ENCODE data around the gene SDHA.
"Not testable (repeated sequence)": the region's sequence is repeated elsewhere in the genome, so short reads cannot be mapped to it uniquely, and the experiment has no call there.

Gene SDHA

DNA sequence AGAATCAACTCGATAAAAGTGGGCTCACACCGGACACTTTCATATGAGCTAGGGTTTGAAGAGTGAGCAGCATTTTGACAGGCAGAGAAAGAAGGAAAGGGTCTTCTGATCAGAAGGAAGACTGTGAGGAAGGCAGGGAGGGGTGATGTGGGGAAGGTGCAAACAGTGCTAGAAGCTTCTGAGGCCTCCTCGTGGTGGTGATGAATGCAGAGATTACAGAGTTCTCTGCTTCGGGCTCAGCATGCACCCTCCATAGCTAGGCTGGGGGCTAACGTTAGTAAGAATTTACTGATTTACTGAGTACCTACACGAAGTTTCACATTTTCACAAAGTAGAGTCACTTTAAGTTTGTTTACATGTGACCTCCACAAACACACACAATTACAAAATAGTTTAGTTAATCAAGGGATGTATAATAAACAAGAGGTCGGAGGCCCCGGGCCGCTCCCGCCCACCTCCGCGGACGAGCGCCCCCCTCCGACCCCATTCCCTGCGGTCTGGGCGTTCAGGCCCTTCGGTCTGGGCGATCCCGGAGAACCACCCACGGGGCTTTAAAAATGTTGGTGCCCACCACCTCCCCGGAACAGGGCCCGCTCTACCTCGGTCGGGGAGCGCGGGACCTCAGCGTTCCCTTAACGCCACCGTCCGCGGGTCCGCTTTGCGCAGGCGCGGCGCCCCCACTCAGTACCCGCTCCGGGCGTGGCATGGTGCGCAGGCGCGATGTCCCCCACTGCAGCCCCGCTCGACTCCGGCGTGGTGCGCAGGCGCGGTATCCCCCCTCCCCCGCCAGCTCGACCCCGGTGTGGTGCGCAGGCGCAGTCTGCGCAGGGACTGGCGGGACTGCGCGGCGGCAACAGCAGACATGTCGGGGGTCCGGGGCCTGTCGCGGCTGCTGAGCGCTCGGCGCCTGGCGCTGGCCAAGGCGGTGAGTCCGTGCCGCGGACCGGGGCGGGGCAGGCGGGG lies at the start of gene SDHA, which contains the start of gene CCDC127:
Gene SDHA, plus strand, starts transcription at position 827 of the 963 bp plus-strand sequence. Its CDS starts 36 bp downstream, at position 863.
Gene CCDC127, minus strand, starts transcription at position 660 of the 963 bp plus-strand sequence. CDS start 1,304 bp downstream, outside the sequence.
- not testable (repeated sequence) for H3K4me1 ChIP-seq (ENCODE audit: control insufficient read depth, insufficient read depth, low read length); H3K27me3 ChIP-seq (ENCODE audit: control insufficient read depth, insufficient read depth, low read length)
- peak within 1 kb of the TSS; percentile 62 for H3K4me3 ChIP-seq (ENCODE audit: low read length)

DNA sequence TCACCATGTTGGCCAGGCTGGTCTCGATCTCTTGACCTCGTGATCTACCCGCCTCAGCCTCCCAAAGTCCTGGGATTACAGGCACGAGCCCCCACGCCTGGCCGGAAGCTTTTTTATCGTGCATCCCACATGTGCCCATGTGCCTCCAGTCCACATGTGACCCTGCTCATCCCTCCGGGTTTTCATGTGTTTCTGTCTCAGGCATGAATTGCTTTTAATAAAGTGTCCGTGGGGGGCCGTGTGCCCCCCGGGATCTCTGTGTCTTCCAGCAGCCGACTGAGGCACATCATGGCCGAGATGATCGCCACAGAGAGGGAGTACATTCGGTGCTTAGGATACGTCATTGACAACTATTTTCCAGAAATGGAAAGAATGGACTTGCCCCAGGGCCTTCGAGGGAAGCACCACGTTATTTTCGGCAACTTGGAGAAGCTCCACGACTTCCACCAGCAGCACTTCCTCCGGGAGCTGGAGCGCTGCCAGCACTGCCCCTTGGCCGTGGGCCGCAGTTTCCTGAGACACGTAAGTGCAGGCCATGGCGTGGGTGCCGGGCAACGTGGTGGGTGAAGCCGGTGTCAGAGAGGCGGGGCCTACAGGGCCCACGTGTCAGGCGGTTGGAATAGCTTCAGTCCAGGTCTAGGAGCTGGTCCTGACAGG lies 48.9 kb upstream of the SDHA start:
- no peaks in the 10 kb centered on the region for H3K4me1 ChIP-seq (ENCODE audit: control insufficient read depth, insufficient read depth, low read length)
- no peak overlapping the region for H3K4me3 ChIP-seq (ENCODE audit: low read length)
- no peaks in the 10 kb centered on the region for H3K9me3 ChIP-seq (ENCODE audit: control insufficient read depth, low read length)
- H3K27me3 ChIP-seq (ENCODE audit: control insufficient read depth, insufficient read depth, low read length), result no peaks in the 10 kb centered on the region
- no peaks in the 10 kb centered on the region for H3K36me3 ChIP-seq (ENCODE audit: control insufficient read depth, insufficient read depth, low read length)
- no peak overlapping the region for H3K9ac ChIP-seq (ENCODE audit: low read length)

More for the DNA sequence above, at the start of gene SDHA, which contains the start of gene CCDC127:
- peak within 1 kb of the TSS; percentile 88 for H3K9ac ChIP-seq (ENCODE audit: low read length)
- H3K9me3 ChIP-seq (ENCODE audit: control insufficient read depth, low read length); H3K36me3 ChIP-seq (ENCODE audit: control insufficient read depth, insufficient read depth, low read length): not testable (repeated sequence)

DNA sequence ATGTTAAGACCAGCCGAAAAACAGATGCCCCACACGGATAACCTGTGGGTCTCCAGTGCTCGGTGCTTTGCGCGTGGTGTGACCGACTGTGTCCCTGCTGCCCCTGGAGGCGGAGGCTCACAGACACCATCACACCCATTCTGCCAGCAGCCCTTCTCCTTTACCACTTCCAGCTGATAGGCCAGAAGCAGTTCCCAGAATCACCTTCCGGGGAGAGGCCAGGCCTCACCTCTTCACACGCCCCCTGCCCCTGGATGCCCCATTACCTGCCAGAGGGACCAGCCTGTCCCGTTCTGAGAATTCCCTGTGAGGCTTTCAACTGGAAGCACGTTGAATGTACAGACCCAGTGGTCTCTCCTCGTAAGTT lies 48.4 kb upstream of the SDHA start:
- Histone ChIP-seq H3K9ac (ENCODE audit: low read length) (no peak overlapping the region), H3K9me3 (ENCODE audit: control insufficient read depth, low read length) (no peaks in the 10 kb centered on the region), H3K4me3 (ENCODE audit: low read length) (no peak overlapping the region), H3K4me1 (ENCODE audit: control insufficient read depth, insufficient read depth, low read length) (no peaks in the 10 kb centered on the region), H3K27me3 (ENCODE audit: control insufficient read depth, insufficient read depth, low read length) (no peaks in the 10 kb centered on the region), H3K36me3 (ENCODE audit: control insufficient read depth, insufficient read depth, low read length) (no peaks in the 10 kb centered on the region)

DNA sequence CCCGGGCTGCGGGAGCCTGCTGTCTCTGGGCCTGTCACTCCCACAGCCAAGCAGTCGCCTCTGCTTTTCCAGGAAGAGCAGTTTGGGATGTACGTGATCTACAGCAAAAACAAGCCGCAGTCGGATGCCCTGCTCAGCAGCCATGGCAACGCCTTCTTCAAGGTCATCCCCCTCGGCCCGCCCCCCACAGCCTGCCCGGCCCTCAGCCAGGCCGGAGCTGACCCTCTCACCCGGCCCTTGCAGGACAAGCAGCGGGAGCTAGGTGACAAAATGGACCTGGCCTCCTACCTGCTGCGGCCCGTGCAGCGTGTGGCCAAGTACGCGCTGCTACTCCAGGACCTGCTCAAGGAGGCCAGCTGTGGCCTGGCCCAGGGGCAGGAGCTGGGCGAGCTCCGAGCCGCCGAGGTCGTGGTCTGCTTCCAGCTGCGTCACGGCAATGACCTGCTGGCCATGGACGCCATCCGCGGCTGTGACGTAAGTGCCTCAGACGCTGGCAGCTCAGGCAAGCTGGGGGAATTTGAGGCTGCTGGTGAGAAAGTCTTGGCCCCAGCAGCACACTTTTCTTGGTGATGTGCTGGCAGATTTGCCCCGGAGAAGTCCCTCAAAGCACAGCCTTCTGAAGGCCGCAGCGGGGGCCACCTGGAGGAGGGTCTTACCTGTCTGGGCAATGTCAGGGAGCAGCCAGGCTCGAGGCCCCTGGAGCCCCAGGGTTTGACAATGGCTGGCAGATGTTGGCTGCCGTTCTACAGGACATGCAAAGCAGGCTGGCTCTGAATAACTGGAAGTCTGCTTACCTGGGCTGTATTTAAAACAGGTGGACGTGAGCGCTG lies 46.9 kb upstream of the SDHA start:
- Histone ChIP-seq H3K27me3 (ENCODE audit: control insufficient read depth, insufficient read depth, low read length) (no peaks in the 10 kb centered on the region), H3K36me3 (ENCODE audit: control insufficient read depth, insufficient read depth, low read length) (no peaks in the 10 kb centered on the region), H3K4me3 (ENCODE audit: low read length) (no peak overlapping the region), H3K9ac (ENCODE audit: low read length) (no peak overlapping the region), H3K4me1 (ENCODE audit: control insufficient read depth, insufficient read depth, low read length) (no peaks in the 10 kb centered on the region), H3K9me3 (ENCODE audit: control insufficient read depth, low read length) (no peaks in the 10 kb centered on the region)

DNA sequence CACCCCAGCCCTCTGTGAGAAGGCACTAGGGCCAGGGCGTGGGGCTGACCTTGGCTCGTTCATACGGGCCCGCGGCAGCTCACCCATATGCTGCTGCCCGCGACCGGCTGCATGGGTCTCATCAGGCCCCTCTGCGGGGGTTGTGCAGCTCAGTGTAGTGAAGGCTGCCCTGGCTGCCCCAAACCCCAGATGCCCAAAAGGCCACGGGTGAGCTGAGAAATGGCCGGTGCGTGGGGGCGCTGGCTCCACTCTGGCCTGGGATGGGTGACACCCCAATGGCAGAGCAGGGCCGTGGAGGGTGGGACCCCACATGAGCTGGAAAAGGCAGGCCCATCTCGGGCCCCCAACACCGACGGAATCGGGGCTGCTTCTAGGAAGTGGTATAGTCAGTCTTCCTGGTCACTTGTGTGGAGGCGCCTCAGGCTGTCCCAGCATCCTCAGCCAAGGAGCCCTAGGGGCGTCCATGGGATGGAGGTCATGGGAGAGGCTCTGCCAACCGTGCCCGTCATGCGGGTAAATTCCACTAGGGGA lies 46.3 kb upstream of the SDHA start:
- H3K27me3 ChIP-seq (ENCODE audit: control insufficient read depth, insufficient read depth, low read length), result no peaks in the 10 kb centered on the region
- H3K9me3 ChIP-seq (ENCODE audit: control insufficient read depth, low read length), result no peaks in the 10 kb centered on the region
- H3K36me3 ChIP-seq (ENCODE audit: control insufficient read depth, insufficient read depth, low read length), result no peaks in the 10 kb centered on the region
- H3K9ac ChIP-seq (ENCODE audit: low read length), result no peak overlapping the region
- H3K4me1 ChIP-seq (ENCODE audit: control insufficient read depth, insufficient read depth, low read length), result no peaks in the 10 kb centered on the region
- no peak overlapping the region for H3K4me3 ChIP-seq (ENCODE audit: low read length)

DNA sequence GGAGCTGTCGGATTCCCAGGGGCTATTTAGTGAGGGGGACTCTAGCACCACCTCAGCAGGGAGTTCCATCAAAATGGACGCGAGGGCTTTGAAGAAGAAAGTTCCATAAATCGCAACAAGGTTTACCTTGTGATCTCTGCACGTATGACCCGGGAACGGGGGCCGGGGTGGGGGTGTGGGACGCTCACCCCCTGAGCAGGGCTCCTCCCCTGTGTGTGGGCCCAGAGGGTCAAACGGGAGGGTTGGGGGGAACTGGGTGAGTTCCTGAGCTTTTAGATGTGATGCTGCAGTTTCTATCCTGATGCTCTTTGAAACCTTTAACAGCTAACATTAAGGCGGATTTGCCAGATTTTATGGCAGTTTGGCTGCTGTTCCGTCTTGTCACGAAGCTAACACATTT lies 45.7 kb upstream of the SDHA start:
- no peaks in the 10 kb centered on the region for H3K36me3 ChIP-seq (ENCODE audit: control insufficient read depth, insufficient read depth, low read length)
- H3K27me3 ChIP-seq (ENCODE audit: control insufficient read depth, insufficient read depth, low read length), result no peaks in the 10 kb centered on the region

DNA sequence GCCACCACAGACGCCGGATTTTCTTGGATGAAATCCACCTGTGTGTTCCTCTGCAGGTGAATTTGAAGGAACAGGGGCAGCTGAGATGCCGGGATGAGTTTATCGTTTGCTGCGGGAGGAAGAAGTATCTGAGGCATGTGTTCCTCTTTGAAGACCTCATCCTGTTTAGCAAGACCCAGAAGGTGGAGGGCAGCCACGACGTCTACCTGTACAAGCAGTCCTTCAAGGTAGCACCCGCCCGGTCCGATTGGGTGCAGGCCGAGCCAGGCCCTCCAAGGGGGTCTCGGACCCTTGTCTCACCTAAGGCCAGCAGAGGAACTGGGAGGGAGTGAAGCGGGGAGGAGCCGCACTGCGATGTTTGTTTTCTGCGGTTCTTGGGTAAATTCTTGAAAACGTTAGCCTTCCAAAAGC lies 45.3 kb upstream of the SDHA start:
- H3K36me3 ChIP-seq (ENCODE audit: control insufficient read depth, insufficient read depth, low read length), result no peaks in the 10 kb centered on the region

More for the DNA sequence above, 45.7 kb upstream of the SDHA start:
- Histone ChIP-seq H3K4me1 (ENCODE audit: control insufficient read depth, insufficient read depth, low read length) (no peaks in the 10 kb centered on the region), H3K9me3 (ENCODE audit: control insufficient read depth, low read length) (no peaks in the 10 kb centered on the region), H3K9ac (ENCODE audit: low read length) (no peak overlapping the region), H3K4me3 (ENCODE audit: low read length) (no peak overlapping the region)

DNA sequence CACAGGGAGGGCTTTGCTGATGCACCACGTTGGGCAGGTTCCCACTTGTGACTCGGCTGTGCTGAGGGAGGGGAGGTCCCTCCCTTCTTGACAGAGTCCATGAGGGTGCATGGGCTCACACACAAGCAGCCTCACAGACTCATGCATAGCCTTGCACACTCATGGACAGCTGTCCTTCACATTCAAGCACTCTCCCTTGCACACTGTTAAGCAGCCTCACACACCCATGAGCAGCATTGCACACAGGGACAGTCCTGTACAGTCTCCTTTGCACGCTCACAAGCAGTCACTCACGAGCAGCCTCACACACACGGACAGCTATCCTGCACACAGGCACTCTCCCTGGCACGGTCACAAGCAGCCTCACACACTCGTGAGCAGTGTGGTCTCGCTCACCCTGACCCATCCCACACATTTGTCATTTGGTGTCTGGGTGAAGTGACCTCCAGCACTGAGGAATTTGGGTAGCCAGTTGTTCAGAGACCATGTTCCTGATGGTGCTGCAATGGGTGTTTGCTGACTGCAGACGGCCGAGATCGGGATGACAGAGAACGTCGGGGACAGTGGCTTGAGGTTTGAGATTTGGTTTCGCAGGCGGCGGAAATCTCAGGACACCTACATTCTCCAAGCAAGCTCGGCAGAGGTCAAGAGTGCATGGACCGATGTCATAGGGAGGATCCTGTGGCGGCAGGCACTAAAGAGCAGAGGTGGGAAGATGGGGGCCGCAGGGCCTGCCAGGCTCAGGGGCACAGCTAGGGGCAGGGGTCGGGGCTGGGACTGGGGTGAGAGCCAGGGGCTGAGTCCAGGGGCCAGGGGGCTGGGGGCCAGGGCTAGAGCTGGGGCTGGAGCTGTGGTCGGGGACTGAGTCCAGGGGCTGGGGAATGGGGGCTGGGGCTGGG lies 44.5 kb upstream of the SDHA start:
- no peaks in the 10 kb centered on the region for H3K27me3 ChIP-seq (ENCODE audit: control insufficient read depth, insufficient read depth, low read length)
- H3K4me3 ChIP-seq (ENCODE audit: low read length), result no peak overlapping the region
- no peak overlapping the region for H3K9ac ChIP-seq (ENCODE audit: low read length)
- no peaks in the 10 kb centered on the region for H3K4me1 ChIP-seq (ENCODE audit: control insufficient read depth, insufficient read depth, low read length)
- no peaks in the 10 kb centered on the region for H3K36me3 ChIP-seq (ENCODE audit: control insufficient read depth, insufficient read depth, low read length)
- H3K9me3 ChIP-seq (ENCODE audit: control insufficient read depth, low read length), result no peaks in the 10 kb centered on the region

More for the DNA sequence above, 45.3 kb upstream of the SDHA start:
- no peak overlapping the region for H3K9ac ChIP-seq (ENCODE audit: low read length)
- H3K4me3 ChIP-seq (ENCODE audit: low read length), result no peak overlapping the region
- H3K4me1 ChIP-seq (ENCODE audit: control insufficient read depth, insufficient read depth, low read length), result no peaks in the 10 kb centered on the region
- H3K27me3 ChIP-seq (ENCODE audit: control insufficient read depth, insufficient read depth, low read length), result no peaks in the 10 kb centered on the region
- no peaks in the 10 kb centered on the region for H3K9me3 ChIP-seq (ENCODE audit: control insufficient read depth, low read length)

DNA sequence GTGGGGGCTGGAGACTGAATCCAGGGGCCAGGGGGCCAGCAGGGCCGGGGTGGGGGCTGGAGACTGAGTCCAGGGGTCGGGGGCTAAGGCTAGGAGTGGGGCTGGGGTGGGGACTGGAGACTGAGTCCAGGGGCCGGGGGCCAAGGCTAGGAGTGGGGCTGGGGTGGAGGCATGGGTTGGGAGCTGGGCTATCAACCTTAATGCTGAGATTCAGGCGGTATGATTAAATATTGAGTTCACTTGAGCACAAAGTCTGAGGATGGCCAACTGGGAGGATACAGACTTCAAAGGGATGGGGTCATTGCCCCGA lies 43.9 kb upstream of the SDHA start:
- Histone ChIP-seq H3K9me3 (ENCODE audit: control insufficient read depth, low read length) (no peaks in the 10 kb centered on the region), H3K4me3 (ENCODE audit: low read length) (no peak overlapping the region), H3K27me3 (ENCODE audit: control insufficient read depth, insufficient read depth, low read length) (no peaks in the 10 kb centered on the region), H3K4me1 (ENCODE audit: control insufficient read depth, insufficient read depth, low read length) (no peaks in the 10 kb centered on the region), H3K9ac (ENCODE audit: low read length) (no peak overlapping the region), H3K36me3 (ENCODE audit: control insufficient read depth, insufficient read depth, low read length) (no peaks in the 10 kb centered on the region)

DNA sequence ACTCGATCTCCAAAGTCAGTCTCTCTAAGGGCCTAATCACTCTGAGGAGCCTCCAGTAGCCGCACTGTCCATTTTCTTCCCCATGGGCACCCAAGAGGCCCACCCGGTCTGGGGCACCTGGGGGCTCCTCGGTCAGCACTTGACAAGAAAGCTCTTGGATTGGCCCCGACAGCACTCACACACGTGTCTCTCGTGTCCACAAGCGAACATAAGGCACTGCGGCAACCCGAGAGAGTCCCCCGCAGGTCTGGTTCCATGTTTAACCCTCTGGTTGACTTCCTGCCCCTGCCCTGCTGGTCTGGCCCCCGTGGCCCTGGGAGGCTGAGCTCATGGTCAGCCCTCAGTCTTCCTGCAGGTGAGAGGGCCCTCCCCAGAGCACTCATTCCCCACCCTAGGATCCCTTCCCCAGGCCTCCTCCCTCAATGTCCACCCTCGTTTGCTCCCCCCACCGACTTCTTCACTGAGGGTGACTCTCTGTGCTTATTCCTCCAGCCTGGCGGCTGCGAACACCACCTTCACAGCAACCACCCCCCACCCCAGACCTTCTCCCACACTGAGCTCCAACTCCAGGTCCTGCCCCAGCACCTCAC lies 43.1 kb upstream of the SDHA start:
- H3K9ac ChIP-seq (ENCODE audit: low read length), result no peak overlapping the region
- H3K4me1 ChIP-seq (ENCODE audit: control insufficient read depth, insufficient read depth, low read length), result no peaks in the 10 kb centered on the region
- H3K4me3 ChIP-seq (ENCODE audit: low read length), result no peak overlapping the region
- no peaks in the 10 kb centered on the region for H3K36me3 ChIP-seq (ENCODE audit: control insufficient read depth, insufficient read depth, low read length)
- H3K9me3 ChIP-seq (ENCODE audit: control insufficient read depth, low read length), result no peaks in the 10 kb centered on the region
- no peaks in the 10 kb centered on the region for H3K27me3 ChIP-seq (ENCODE audit: control insufficient read depth, insufficient read depth, low read length)

All from mucosa of stomach (tissue), 1 donor.